Measurements from ENCODE around the gene DNAH2.

The DNAH2 gene

GRCh38 chr17:7873051-7873450 lies 155.5 kb downstream of the DNAH2 start:
- DNase-seq (ENCODE audit: low read depth), result no peak

- DNase-seq (ENCODE audit: low read depth), result no peak
These were observed 158.3 kb downstream of the DNAH2 start for GRCh38 chr17:7875804-7876370.

DNA sequence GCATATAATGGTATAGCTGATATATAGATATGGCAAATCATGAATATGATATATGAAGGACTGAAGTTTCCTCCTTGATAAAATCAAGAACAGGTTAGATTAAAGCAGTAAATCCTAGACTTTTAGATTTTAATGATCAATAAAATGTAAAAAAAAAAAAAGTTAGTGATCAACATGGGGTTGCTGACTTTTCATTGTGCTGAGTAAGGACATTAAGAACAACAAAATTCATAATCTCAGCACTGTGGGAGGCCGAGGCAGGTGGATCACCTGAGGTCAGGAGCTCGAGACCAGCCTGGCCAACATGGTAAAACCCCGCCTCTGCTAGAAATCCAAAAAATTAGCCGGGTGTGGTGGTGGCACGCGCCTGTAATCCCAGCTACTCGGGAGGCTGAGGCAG lies 160.7 kb downstream of the DNAH2 start:
- DNase-seq (ENCODE audit: low read depth), result no peak

DNA sequence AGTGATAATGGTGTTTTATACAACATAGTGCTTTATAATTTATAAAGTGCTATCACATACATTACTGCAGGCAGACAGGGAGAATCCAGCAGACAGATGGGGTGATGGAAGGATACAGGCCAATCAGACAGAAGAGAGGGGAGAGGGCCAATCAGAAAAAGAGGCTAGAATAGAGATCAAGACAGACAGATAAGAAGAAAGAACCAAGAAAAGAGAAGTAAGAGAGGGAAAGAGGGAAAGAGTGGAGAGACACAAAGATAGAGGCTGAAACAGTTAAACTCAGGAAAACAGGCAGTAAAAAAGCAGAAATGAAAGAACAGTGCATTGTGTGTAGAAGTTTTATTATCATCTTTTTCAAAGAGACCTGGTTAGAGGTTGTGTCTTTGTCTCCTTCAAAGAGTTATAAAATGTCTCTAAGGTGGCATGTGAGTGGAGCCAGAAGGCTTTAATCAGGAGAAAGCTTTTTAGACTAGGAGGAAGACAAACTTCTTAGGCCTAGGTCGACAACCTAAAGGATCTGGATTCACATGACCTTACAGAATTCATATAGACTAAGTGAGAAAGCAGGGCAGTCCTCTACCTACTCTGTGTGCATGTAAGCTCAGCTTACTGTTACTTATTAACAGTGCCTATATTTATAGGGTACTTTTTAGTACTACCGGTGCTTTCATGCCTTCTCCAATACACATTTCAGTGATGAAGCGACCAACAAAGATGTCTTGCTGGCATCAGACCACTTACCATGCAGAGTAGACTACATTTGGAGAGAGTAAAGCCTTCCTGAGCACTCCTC lies 162.7 kb downstream of the DNAH2 start:
- DNase-seq (ENCODE audit: low read depth), result no peak

- DNase-seq (ENCODE audit: low read depth), result peak; percentile 21
These were observed 163.9 kb downstream of the DNAH2 start for GRCh38 chr17:7881276-7882054.

- no peak for DNase-seq (ENCODE audit: low read depth)
These were observed 164.5 kb downstream of the DNAH2 start for GRCh38 chr17:7882068-7882467.

DNA sequence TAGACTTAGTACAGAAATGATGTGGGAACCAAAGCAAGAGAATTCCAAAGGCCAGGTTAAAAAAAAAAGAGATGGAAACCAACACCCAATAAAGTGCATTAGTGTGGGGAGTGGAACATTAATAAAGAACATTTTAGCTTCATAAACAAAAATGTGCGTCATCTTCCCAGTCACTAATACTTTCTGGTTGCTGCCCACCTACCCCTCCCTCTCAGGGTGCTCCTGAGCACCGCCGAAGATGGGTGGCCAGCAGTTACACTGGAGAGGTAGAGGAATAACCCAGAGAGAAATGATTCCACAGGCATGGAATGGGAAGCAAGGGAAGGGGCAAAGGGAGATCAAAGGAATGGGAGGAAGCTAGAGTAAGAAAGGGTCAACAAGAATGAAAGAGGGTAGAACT lies 165.1 kb downstream of the DNAH2 start:
- no peak for DNase-seq (ENCODE audit: low read depth)

Data from EH (cell line).